Ureter (tissue), 1 donor: ENCODE measurements around the gene TXLNB. TPM values are rescaled to one million over a fixed set of nuclear protein-coding genes. Genes with fewer than 3 reads are reported as not detected.
"Not testable (repeated sequence)": the region's sequence is repeated elsewhere in the genome, so short reads cannot be mapped to it uniquely, and the experiment has no call there.

Experiments used
- DNase-seq: peaks from one replicate; pipeline ENCODE4 v3.0.0-alpha.2; 2020; ENCODE audit warnings: low spot score
- total RNA-seq: library from RNA; stranded (reverse); gene quantifications from one replicate; pipeline ENCODE4 v1.2.4, GENCODE V29; 2023
- donor health status: DM: yes; HTN: yes; CAD: no.

The TXLNB gene
- total RNA-seq, 1 donor from 2014 or later: 0.94 TPM

GRCh38 chr6:139311831-139312230 is 20.0 kb upstream of the TXLNB start:
- DNase-seq: no peak

GRCh38 chr6:139308936-139309603 is 17.3 kb upstream of the TXLNB start:
- no peak for DNase-seq

GRCh38 chr6:139308286-139308916 is 16.6 kb upstream of the TXLNB start:
- DNase-seq: no peak

- DNase-seq: no peak
Measured at GRCh38 chr6:139306291-139306981, 14.6 kb upstream of the TXLNB start.

- no peak for DNase-seq
Measured at GRCh38 chr6:139303185-139303584, 11.4 kb upstream of the TXLNB start.

- no peak for DNase-seq
Measured at GRCh38 chr6:139297921-139298320, 6.1 kb upstream of the TXLNB start.

GRCh38 chr6:139296927-139297326 is 5.1 kb upstream of the TXLNB start:
- DNase-seq: no peak

- DNase-seq: no peak
Measured at GRCh38 chr6:139295901-139296300, 4.1 kb upstream of the TXLNB start.

- DNase-seq: no peak
Measured at GRCh38 chr6:139294090-139294489, 2.3 kb upstream of the TXLNB start.

GRCh38 chr6:139293230-139293629 is 1.4 kb upstream of the TXLNB start:
- not testable (repeated sequence) for DNase-seq

GRCh38 chr6:139290787-139291311 is 949 bp downstream of the TXLNB start:
- DNase-seq: no peak

GRCh38 chr6:139289233-139289632 is 2.6 kb downstream of the TXLNB start:
- no peak for DNase-seq

- DNase-seq: no peak
Measured at GRCh38 chr6:139288496-139289040, 3.2 kb downstream of the TXLNB start.

- no peak for DNase-seq
Measured at GRCh38 chr6:139287868-139288267, 3.9 kb downstream of the TXLNB start.

GRCh38 chr6:139286438-139286837 is 5.4 kb downstream of the TXLNB start:
- not testable (repeated sequence) for DNase-seq

GRCh38 chr6:139285590-139285989 is 6.2 kb downstream of the TXLNB start:
- DNase-seq: no peak

- DNase-seq: no peak
Measured at GRCh38 chr6:139284789-139285188, 7.0 kb downstream of the TXLNB start.

GRCh38 chr6:139282684-139283083 is 9.1 kb downstream of the TXLNB start:
- DNase-seq: no peak

GRCh38 chr6:139278190-139278589 is 13.6 kb downstream of the TXLNB start:
- no peak for DNase-seq

GRCh38 chr6:139277587-139277986 is 14.2 kb downstream of the TXLNB start:
- DNase-seq: no peak

GRCh38 chr6:139277161-139277560 is 14.6 kb downstream of the TXLNB start:
- DNase-seq: no peak

GRCh38 chr6:139275279-139276055 is 16.3 kb downstream of the TXLNB start:
- DNase-seq: no peak
